Measurements from ENCODE around the gene LBHD2.

- TF ChIP-seq CTCF (conservative IDR thresholded peaks at IDR 0.05; ENCODE audit: low read depth in 2 of 2): no peak
- no peak for TF ChIP-seq REST (IDR thresholded peaks at IDR 0.05; ENCODE audit: unreplicated experiment)
- TF ChIP-seq EZH2 (IDR thresholded peaks at IDR 0.05; ENCODE audit: low read depth, unreplicated experiment): no peak
- no peak for TF ChIP-seq POLR2AphosphoS5 (IDR thresholded peaks at IDR 0.05; ENCODE audit: low read depth)
- no peak for TF ChIP-seq EZH2phosphoT487 (IDR thresholded peaks at IDR 0.05; ENCODE audit: unreplicated experiment)
- no peak for TF ChIP-seq STAT1 (IDR thresholded peaks at IDR 0.05; ENCODE audit: unreplicated experiment)
Observed at GRCh38 chr14:103099733-103100280, 15.8 kb downstream of the LBHD2 start.

Data from GM23338 (cell line).